EL (cell line): ENCODE results near the gene EIF2B2.
"Not testable (repeated sequence)": the region's sequence is repeated elsewhere in the genome, so short reads cannot be mapped to it uniquely, and the experiment has no call there.

ENCODE experiments used
- DNase-seq: peaks from one replicate; pipeline ENCODE4 v3.0.0-alpha.2; 2016

The EIF2B2 gene

DNA sequence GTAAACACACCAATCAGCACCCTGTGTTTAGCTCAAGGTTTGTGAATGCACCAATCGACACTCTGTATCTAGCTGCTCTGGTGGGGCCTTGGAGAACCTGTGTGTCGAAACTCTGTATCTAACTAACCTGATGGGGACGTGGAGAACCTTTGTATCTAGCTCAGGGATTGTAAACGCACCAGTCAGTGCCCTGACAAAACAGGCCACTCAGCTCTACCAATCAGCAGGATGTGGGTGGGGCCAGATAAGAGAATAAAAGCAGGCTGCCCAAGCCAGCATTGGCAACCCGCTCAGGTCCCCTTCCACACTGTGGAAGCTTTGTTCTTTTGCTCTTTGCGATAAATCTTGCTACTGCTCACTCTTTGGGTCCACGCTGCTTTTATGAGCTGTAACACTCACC lies 6.9 kb upstream of the EIF2B2 start:
- DNase-seq = not testable (repeated sequence)

DNA sequence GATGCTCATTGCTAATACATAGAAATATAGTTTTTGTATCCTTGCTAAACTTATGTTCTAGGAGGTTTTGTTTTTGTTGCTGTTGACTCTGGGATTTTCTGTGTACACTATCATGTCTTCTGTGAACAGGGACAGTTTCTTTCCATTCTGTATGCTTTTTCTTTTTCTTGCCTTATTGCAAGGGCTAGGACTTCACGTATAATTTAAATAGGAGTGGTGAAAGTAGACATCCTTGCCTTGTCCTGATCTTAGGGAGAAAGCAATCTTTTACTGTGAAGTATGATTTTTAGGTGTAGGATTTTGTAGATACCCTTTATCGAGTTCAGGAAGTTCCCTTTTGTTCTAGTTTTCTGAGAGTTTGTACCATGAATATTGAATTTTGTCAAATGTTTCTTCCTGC lies 1.5 kb upstream of the EIF2B2 start:
- no peak for DNase-seq

DNA sequence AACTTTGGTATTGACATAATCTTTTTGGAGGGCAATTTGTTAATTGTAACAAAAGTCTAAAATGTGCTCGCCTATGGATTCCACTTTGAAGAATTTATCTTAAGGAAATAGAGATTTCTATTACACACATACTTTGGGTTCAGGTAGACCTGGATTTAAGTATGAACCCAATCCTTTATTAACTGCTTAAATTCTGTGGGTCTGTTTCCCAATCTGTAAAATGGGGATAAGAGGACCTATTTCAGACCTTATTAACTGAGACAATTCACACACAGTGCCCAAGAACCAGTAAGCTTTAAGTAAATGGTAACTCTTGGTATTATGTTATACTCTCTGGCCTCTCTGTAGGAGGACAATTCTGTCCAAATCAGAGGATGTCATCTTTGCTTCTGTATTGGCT lies 822 bp upstream of the EIF2B2 start:
- no peak for DNase-seq

DNA sequence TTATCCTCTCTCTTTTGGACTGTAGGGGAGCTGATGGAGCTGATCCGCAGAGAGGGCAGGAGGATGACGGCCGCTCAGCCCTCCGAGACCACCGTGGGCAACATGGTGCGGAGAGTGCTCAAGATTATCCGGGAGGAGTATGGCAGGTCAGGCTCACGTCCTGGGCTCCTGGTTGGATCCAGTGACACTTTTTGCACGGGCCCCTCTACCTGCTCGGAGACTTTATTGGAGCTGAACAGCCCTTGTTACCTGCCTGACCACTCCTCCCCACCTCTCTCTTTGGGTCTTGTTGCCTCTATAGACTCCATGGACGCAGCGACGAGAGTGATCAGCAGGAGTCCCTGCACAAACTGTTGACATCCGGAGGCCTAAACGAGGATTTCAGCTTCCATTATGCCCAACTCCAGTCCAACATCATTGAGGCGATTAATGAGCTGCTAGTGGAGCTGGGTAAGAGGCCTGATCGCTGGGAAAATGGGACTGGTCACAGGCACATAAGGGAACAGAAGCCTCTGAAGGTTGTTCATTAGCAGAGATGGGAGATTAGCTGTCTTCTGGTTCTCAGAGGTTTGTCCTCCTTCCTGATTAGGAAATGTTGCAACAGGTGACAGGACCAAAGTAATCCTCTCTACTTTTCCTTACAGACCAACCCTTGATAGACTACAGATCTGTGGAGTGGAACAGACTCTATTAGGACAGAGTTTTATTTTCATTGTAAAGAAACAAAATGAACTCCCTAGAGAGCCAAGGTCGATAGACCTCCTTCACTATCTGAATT lies 718 bp downstream of the EIF2B2 start:
- peak; percentile 10 for DNase-seq

DNA sequence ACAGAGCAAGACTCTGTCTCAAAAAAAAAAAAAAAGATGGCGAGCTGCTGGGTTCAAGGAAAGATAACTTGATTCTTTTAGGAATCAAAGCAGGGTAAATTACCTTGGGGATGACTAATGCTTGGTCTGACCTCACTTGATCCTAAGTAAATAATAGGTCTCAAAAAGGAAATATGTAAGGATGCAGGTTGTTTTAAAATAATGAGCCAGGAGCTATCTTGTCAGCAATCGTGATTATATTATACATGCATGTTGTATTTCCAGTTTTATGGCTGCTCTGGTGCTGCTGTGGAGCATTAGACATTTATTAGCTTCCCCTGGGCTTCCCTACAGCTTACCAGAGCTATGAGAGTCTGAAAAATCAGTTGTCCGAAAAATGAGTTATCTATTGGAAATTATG lies 2.6 kb downstream of the EIF2B2 start:
- no peak for DNase-seq

DNA sequence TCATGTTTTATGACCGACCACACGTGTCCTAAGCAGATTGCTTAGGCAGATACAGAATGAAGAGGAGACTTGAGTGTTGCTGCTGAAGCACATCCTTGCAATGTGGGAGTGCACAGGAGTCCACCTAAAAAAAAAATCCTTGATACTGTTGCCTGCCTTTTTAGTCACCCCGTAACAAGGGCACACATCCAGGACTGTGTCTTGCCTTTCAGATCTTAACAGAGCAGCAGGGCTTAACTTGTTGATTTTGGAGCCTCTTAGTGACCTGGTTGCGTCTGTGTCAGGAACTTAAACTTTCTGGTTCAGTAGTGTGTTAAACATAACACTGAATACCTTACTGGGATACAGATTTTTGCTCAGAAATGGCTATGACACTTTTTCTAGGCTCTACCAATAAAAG lies 6.5 kb downstream of the EIF2B2 start:
- DNase-seq = no peak

DNA sequence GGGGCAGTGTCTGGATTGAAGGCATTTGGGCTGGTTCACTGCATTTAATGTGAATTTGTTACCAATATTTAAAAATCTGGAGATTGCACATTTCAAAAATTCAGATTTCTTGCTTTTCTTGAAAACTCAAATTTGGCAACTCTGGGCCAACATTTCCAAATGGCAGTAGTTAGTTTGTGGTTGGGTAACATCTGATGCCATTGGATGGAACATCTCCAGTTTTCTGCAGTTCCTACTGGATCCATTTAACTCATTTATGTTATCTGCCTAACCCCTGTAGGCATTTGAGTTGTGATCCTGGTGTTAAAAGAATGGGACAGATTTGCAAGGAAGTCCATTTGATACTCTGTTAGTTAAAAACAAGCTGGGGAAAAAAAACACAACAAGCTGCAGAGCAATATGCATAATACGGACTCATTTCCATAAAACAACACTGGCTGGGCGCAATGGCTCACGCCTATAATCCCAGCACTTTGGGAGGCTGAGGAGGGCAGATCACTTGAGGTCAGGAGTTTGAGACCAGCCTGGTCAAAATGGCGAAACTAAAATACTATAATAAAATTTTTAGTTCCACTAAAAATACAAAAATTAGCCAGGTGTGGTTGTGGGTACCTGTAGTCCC lies 7.9 kb downstream of the EIF2B2 start:
- DNase-seq = no peak

DNA sequence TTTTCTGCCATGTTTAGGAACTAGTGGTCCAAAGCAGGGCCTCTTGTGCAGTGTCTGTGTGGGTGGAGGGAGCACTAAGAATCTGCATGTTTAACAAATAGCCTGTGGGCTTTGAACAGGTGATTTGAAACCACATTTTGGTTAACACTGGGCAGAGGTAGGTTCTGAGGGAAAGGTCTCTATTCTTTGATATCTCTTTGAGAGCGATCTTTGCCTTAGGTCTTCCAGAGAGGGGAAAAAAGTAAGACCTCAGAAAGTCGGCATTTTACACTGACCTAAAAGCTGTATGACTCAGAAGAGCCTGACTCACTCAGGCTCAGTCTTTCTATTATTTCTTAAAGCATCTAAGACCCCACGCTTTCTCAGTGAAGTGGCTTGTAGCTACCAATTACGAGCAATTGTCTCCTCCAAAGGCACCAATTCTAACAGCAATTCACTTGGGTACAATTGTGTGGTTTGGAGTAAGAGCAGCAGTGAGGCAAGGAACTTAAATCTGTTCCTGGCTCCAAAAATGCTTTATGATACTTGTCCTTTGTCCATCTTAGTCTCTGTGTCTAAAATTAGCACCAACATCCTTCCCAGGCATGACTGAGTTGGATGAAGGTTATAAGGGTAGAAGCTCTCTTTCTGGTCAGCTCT lies 8.8 kb downstream of the EIF2B2 start:
- peak; percentile 74 for DNase-seq

DNA sequence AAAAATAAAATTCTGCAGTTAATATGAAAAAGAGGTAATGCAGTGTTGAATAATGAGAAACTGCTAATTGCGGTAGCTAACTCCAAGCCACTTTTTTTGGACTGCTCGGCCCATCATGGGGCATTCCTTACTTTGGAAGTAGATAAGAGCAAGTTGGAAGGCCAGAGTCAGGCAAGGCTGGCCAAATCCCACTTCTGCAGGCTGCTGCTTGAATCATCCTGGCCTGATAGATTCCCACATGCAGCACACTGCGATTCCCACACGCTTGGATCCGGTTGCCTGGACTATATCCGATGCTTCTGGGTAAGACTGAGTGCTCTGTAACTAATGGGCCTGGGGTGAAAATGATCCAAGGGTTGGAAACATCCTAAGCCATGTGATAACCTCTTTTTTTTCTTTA lies 10.6 kb downstream of the EIF2B2 start:
- DNase-seq = no peak

DNA sequence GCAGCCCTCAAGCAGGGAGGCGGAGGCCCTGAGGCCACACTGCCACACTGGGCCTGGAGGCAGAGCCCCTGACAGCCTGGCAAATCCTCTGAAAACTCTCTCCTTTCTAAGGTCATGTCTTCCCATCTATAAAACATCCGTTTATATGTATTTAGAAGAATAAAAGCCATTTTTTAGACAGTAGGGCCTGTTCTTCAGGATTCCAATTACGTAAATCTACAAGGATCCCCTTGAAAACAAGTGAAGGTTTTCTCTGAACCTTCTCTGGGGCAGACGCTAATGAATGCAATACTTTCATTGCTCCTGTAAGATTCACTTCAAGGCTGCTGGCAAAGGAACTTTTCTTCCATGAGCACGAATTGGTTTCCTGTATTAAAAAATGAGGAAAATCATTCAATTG lies 12.8 kb downstream of the EIF2B2 start:
- DNase-seq = no peak

DNA sequence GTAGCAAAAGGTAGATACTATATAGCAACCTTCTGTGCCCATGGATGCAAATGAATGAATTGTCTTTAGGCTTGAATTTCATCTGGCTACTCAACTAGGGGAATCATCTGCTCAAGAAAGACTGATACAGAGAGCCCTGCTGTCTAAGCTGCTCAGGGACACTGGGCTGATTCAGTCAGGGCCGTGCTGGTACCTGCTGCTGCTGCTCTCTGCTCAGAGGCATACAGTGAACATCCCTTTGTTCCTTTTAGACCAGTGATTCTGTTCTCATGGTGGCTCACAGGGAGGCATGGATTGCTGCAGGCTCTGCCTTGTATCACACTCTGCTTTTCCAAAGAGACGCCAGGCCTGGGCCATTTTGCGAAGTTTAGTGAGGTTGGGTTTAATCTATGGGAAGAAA lies 14.1 kb downstream of the EIF2B2 start:
- no peak for DNase-seq

DNA sequence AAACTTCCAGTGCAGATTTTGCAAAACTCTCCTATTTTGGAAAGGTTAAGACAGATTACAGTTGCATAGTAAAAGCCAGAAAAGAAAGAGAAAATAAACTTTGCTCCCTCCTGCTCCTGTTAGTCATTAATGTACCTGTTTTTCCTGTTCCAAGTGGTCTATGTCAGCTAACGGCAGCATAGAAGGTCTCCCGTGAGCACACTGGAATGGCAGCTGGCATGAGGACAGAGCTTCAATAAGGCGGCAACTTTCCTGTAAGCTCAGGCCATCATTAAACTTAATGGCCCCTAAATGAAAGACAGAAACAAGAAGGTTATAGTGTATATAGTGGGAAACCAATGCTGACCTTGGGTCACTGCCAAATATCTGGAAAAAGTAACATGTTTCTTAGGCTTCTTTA lies 16.0 kb downstream of the EIF2B2 start:
- no peak for DNase-seq

DNA sequence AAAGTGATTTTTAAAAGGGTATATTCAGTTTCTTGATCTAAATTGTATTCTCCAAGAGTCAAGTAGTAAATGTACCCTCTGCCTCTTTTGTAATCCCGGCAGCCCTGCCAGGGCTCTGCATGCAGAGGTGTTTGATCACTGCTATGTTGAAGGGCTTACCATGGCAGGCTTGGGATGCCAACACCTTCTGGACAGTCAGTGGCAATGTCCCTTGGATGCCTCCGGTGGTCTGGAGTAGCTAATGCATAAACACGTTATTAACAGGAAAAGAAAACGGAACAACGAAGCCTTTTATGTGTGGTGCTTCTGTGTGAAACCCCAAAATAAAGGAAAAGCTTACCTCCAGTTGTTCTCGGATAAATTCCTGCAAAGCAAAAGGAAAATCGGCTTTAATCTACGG lies 19.9 kb downstream of the EIF2B2 start:
- DNase-seq = peak; percentile 26

DNA sequence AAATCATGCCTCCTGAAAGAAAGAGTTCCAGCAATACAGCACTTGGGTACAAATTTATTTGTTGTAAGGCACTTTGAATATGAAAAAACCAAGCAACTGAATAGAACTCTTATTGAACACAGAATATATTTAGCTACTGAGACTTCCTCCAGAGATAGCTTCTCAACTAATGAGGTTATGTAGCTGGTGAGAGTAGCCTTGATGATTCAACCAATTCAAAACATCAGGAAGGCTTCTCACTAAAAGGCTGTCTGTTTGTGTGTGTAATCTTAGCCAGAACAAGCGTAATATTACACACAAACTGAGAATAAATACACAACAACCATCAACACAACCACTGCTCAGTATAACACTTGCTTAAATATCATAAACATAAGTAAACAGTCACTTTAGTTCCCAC lies 20.4 kb downstream of the EIF2B2 start:
- DNase-seq = no peak

DNA sequence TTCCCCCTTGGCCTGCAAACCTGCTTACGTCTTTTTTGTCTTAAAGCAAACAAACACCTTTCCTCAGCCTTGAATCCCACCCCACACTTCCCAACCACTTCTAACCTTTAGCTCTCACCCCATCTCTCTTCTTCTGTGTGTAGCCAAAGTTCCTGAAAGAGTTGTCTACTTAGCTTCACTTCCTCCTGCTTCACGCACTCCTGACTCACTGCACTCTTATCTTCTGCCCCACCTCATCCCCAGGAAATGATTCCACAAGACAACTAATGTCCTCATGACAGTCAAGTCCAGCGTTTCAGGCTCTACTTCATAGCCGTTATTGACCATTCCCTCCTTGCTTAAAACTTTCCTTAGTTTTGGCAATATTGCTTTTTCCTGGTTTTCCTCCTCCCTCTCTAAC lies 22.4 kb downstream of the EIF2B2 start:
- peak; percentile 35 for DNase-seq

DNA sequence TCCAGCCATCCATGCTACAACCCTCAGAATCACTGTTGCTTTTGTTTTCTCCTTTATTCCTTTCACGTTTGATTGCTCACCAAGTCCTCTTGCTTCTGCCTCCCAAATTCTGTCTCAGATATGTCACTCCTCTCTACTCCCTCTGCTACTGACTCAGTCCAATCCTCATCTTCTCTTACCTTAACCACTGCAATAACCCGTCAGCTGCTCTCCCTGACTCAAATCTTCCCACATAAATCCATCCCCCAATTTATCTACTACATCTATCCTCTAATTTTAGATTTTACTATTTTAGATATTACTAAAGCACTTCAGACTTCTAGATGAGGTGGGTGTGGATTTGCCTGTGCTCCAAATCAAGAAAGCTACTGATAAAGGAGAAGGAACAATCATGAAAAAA lies 23.2 kb downstream of the EIF2B2 start:
- no peak for DNase-seq

DNA sequence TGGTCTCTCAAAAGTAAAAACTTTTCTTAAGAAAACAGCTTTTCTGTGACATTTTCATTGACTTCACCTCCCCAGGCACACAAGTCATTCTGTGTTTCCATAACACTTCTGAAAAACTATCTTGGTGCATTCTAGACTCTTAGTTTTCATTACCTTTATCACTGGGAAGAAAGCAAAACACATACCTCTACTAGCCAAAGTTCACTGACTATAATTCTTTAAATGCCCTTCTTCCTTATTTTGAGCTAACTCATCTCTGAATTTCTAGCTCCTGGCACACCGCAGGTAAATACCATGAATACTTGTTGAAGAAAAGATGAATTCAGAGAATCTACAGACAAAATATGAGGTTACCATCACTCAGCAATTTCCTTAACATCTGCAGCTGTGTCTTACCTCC lies 27.4 kb downstream of the EIF2B2 start:
- DNase-seq = no peak

DNA sequence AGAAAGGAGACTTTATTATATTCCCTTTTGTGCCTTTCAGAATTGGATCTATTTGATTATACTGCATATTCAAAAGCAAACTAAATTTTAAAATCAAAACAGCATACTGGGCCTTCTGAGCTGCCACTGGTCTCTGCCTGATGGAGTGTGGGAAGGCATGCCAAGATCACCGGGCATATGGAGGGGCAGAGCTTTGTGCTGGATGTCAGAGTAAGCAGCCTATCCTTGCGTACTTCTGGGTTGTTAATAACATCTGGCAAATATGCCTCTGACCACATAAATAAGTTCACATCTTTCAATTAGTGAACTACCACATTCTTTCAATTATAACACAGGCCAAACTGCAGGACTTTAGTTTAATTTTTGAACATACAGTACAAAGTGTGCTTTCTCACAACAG lies 30.2 kb downstream of the EIF2B2 start:
- no peak for DNase-seq

DNA sequence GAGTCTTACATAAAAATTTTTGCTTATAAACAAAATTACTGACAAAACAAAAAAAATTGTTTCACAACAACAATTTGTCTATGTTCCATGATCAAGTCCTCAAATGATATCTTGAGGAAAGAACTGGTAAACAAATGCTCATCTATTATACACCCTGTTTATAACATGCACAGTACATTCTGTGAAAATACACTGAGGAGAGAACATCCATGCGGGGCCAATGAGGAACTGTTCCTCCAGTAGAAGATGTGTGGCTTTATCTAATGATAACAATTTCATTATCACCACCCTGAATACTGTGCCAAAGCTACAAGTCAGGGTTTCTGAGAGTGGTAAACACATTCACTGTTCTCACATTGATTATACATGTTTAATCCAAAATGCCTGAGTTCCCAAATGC lies 37.8 kb downstream of the EIF2B2 start:
- no peak for DNase-seq

DNA sequence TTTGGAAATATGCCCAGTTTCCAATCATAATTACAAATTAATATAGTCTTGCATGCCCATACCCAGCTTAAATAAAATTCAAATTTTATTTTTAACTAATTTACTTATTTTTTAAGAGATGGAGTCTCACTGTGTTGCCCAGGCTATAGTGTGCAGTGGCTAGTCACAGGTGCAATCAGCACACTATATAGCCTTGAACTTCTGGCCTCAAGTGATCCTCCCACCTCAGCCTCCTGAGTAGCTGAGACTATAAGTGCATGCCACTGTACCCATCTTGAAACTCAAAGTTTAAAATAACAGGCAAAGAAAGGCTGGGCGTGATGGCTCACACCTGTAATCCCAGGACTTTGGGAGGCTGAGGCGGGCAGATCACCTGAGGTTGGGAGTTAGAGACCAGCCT lies 38.2 kb downstream of the EIF2B2 start:
- no peak for DNase-seq

DNA sequence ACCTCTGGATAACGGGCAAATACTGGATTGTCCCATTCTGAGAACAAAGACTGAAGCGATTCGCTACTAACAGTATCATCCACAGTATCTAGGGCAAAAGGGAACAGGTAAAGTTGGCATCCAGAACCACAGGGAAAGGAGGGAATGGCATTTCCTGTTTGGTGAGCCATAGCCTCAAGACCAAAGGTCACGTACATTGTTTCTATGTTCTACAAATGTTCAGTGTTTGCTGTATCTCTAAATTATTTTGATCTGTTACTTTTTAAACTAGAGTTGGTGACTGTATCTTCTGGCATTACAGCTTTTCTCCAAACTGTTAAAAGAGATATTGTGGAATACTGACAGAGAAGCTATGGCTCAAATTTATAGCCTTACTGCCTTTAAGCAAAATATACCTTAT lies 38.9 kb downstream of the EIF2B2 start:
- DNase-seq = no peak

DNA sequence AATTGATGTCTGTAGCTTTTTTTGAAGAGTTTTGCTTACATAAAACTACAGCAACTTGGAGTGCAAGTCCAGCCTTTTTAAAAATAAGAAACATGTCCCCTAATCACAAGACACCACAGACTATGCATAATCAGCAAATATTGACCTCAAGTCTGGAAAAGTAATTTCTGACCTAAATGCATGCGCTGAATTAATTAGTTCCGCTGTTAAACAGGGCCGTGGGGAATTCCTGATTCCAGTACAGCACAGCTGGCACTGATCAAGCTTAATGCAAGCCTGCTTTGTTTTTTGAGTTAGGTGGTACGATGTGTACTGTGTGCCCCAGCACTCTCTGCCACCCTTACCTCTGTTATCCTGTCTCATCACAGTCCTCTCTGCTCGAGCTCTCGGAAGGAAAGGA lies 39.3 kb downstream of the EIF2B2 start:
- peak; percentile 34 for DNase-seq

DNA sequence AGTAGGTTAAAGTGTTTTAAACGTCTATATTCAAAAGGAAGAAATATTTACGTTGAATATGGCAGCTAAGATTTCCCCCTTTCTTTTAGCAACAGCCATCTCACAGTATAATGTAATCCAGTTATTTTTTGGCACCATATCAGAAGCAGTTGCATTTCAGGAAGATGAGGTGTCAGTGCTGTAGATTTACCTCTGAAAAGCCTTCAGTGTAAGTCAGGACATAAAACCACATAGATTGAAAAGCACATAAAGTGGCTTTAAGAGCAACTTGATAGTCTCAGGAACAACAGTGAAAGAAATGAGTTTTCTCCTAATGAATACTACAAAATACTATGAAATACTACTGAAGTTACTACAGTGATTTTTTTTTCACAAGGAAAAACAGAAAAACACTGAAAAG lies 41.6 kb downstream of the EIF2B2 start:
- DNase-seq = peak; percentile 69

DNA sequence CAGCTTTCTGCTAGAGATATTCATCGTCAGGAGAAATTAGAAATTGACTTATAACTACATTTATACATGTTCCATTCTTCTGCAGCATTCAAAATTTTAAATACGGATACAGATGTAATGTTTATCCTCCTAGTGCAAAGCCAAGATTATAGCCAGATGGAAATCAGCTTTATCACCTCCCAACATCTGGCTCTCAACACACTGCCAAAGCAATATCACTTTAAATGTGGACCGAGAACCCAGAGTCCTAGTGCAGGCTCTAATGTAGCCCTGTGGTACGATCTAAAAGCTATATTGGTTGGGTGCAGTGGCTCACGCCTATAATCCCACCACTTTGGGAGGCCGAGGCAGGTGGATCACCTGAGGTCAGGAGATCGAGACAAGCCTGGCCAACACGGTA lies 42.0 kb downstream of the EIF2B2 start:
- DNase-seq = no peak

DNA sequence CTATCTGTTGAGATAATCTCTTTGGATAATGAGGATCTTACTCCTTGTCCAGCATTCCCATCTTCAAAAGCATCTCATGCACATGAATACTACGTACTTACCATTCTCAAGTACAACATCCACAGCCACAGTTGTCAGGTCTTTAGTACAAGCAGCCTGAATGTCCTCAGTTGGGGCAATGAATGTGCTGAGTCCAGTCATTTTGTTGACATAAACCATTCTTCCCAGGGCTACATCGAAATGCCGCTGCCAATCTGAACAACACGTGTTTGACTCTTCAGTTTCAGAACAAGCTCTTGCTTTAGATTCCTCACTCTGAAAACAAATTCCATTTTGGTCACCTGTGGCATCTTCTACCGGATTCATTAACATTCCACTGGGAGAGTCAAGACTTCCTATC lies 43.6 kb downstream of the EIF2B2 start:
- DNase-seq = no peak
